Parathyroid adenoma (tissue), 2 donors: ENCODE measurements around the gene EDC3.

Source experiments
- H2AFZ ChIP-seq: fragments of 300-600 bp; sonication (generic); one replicate; pipeline ENCODE4 v1.7.0; 2017; ENCODE audit warnings: antibody characterized with exemption, mild to moderate bottlenecking
- H3K27ac ChIP-seq: fragments of 300-600 bp; sonication (generic); one replicate; pipeline ENCODE4 v1.7.0; 2017
- H3K27me3 ChIP-seq: fragments of 300-600 bp; sonication (generic); one replicate; pipeline ENCODE4 v1.7.0; 2017; ENCODE audit warnings: low read length; ENCODE audit not compliant: control insufficient read depth, insufficient read depth
- H3K36me3 ChIP-seq: fragments of 300-600 bp; sonication (generic); one replicate; pipeline ENCODE4 v1.7.0; 2017; ENCODE audit warnings: low read length; ENCODE audit not compliant: control insufficient read depth, insufficient read depth
- H3K4me1 ChIP-seq: fragments of 300-600 bp; sonication (generic); one replicate; pipeline ENCODE4 v1.7.0; 2017; ENCODE audit warnings: control low read depth
- H3K4me2 ChIP-seq: fragments of 300-600 bp; sonication (generic); one replicate; pipeline ENCODE4 v1.7.0; 2017; ENCODE audit warnings: low read length
- H3K4me3 ChIP-seq: fragments of 300-600 bp; sonication (generic); one replicate; pipeline ENCODE4 v1.7.0; 2017; ENCODE audit warnings: low read depth, low read length
- H3K79me2 ChIP-seq: fragments of 300-600 bp; sonication (generic); one replicate; pipeline ENCODE4 v1.7.0; 2017; ENCODE audit warnings: control low read depth
- H3K9ac ChIP-seq: fragments of 300-600 bp; sonication (generic); one replicate; pipeline ENCODE4 v1.7.0; 2017; ENCODE audit warnings: mild to moderate bottlenecking
- H3K9me3 ChIP-seq: fragments of 300-600 bp; sonication (generic); one replicate; pipeline ENCODE4 v1.7.0; 2017; ENCODE audit warnings: low read length; ENCODE audit not compliant: control insufficient read depth
- CTCF ChIP-seq: fragments of 300-600 bp; sonication (generic); IDR thresholded peaks from one replicate; pipeline ENCODE4 v1.7.0; 2017; ENCODE audit warnings: antibody characterized with exemption, mild to moderate bottlenecking
- donor health status: primary hyperparathyroidism.

The EDC3 gene

DNA sequence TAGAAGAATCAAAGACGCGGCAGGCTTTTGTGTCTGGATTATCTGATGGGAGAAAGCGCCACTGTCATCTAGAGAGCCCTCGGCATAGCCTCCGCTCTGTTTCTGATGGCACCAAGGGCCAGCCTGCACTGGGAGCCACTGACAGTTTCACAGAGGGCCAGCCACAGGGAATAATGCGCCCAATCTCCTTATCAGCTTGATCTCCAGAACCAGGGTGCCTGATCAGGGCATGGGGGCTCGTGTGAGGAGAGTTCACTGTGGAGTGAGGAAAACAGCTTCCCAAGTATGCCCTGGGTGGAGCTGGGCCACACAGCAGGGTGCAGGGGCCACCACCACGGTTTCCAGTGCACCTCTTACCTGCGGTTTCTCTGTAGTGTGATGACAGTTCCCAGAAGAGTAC is 110.0 kb downstream of the EDC3 start:
- Histone ChIP-seq H3K9me3 (no peaks in the 10 kb centered on the region), H3K4me2 (no peak overlapping the region), H3K79me2 (no peaks in the 10 kb centered on the region), H3K4me1 (peaks cover 11% of the 10 kb centered on the region), H2AFZ (no peak overlapping the region), H3K27me3 (no peaks in the 10 kb centered on the region), H3K27ac (peak overlapping the region; percentile 15), H3K36me3 (no peaks in the 10 kb centered on the region), H3K4me3 (no peak overlapping the region), H3K9ac (no peak overlapping the region)
- no peak for TF ChIP-seq CTCF

GRCh38 chr15:74585191-74585590 is 110.6 kb downstream of the EDC3 start:
- Histone ChIP-seq H2AFZ (no peak overlapping the region), H3K27ac (no peak overlapping the region), H3K36me3 (no peaks in the 10 kb centered on the region), H3K9ac (no peak overlapping the region), H3K4me2 (no peak overlapping the region), H3K27me3 (no peaks in the 10 kb centered on the region), H3K4me1 (peaks cover 11% of the 10 kb centered on the region), H3K4me3 (no peak overlapping the region), H3K9me3 (no peaks in the 10 kb centered on the region), H3K79me2 (no peaks in the 10 kb centered on the region)
- TF ChIP-seq CTCF: no peak

- Histone ChIP-seq H3K27me3 (no peaks in the 10 kb centered on the region), H3K27ac (no peak overlapping the region), H3K9me3 (no peaks in the 10 kb centered on the region), H3K4me1 (peaks cover 11% of the 10 kb centered on the region), H2AFZ (no peak overlapping the region), H3K36me3 (no peaks in the 10 kb centered on the region), H3K79me2 (no peaks in the 10 kb centered on the region), H3K4me2 (no peak overlapping the region), H3K4me3 (no peak overlapping the region), H3K9ac (no peak overlapping the region)
- no peak for TF ChIP-seq CTCF
Measured at GRCh38 chr15:74584779-74585178, 111.0 kb downstream of the EDC3 start.

DNA sequence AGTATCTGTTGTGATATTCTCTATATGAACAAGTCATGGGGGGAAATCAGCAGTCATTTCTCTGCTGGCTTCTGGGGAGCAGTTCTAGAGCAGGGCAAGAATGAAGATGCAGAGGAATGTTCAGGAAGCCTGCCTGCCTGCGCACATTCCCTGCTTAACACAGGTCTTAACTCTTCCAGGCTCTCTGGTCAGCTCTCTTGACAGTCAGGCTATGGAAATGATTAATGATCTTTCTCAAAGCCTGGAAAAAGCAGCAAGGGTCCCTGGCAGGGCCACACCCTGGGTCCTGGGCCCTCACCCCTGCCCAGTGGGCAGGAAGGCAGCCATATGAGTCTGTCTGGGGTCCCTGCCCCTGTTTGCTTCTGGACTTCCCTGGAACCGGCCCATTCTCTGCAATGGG is 111.6 kb downstream of the EDC3 start:
- Histone ChIP-seq H3K4me1 (peaks cover 11% of the 10 kb centered on the region), H3K4me3 (no peak overlapping the region), H3K27ac (no peak overlapping the region), H3K79me2 (no peaks in the 10 kb centered on the region), H3K27me3 (no peaks in the 10 kb centered on the region), H3K36me3 (no peaks in the 10 kb centered on the region), H3K9ac (no peak overlapping the region), H3K9me3 (no peaks in the 10 kb centered on the region), H2AFZ (no peak overlapping the region), H3K4me2 (no peak overlapping the region)
- TF ChIP-seq CTCF: no peak
